Measurements from ENCODE around the gene CUL4A. TPM values are rescaled to one million over a fixed set of nuclear protein-coding genes. Genes with fewer than 3 reads are reported as not detected.

The CUL4A gene
- total and polyA plus RNA-seq, 2 donors (not counting 3 experiments of a cell fraction or from before 2014, with no cell fraction given) = 37.9 to 80.0 TPM

- Histone ChIP-seq H3K9me3 (replicated peaks; ENCODE audit: control insufficient read depth, insufficient read depth, low read length) (no peaks in the 10 kb centered on the region), H3K4me1 (ENCODE audit: control insufficient read depth, extremely low read depth, insufficient read depth, low read length) (peaks cover 11% of the 10 kb centered on the region), H4K20me1 (replicated peaks; ENCODE audit: control insufficient read depth, extremely low read depth, insufficient read depth, low read length) (no peaks in the 10 kb centered on the region), H3K27ac (ENCODE audit: insufficient read depth, low read depth, low read length) (peak overlapping the region; percentile 52), H3K27me3 (ENCODE audit: control insufficient read depth in 2 of 2, insufficient read depth in 2 of 2, low read length in 2 of 2) (peaks cover 3 to 6% of the 10 kb centered on the region in 2 experiments), H3K79me2 (ENCODE audit: control insufficient read depth, insufficient read depth, low read length) (peaks cover 51% of the 10 kb centered on the region), H2AFZ (ENCODE audit: low read depth, low read length) (peak overlapping the region; percentile 67), H3K36me3 (ENCODE audit: control insufficient read depth in 2 of 2, extremely low read depth in 1 of 2, insufficient read depth in 2 of 2, low read length in 2 of 2) (no peaks in the 10 kb centered on the region), H3K4me3 (replicated peaks in 1 of 3; ENCODE audit: insufficient read depth in 1 of 3, low read depth in 1 of 3, low read length in 3 of 3) (peak overlapping the region; percentile 51 to 93 (median 82)), H3K9ac (replicated peaks; ENCODE audit: extremely low read depth, insufficient read depth, low read length) (peak overlapping the region; percentile 95), H3K4me2 (ENCODE audit: insufficient read depth, low read length) (peak overlapping the region; percentile 87), H3K9me1 (replicated peaks; ENCODE audit: control insufficient read depth, extremely low read depth, insufficient read depth, low read length) (no peaks in the 10 kb centered on the region)
- peak; percentile 55 for FAIRE-seq
- TF ChIP-seq EZH2 (IDR thresholded peaks at IDR 0.05; ENCODE audit: borderline replicate concordance, low read depth, low read length, severe bottlenecking) (no peak), POLR2A (IDR thresholded peaks at IDR 0.05; ENCODE audit: low read depth, low read length) (no peak), FOS (IDR thresholded peaks at IDR 0.05; ENCODE audit: borderline replicate concordance, insufficient read depth, low read length) (no peak), GATA2 (IDR thresholded peaks at IDR 0.05; ENCODE audit: insufficient read depth, insufficient read length, low read depth, low read length) (no peak), POLR2AphosphoS5 (IDR thresholded peaks at IDR 0.05; ENCODE audit: insufficient read depth, low read depth, low read length) (no peak), MYC (IDR thresholded peaks at IDR 0.05; ENCODE audit: low read depth, low read length) (no peak)
- ChIA-PET CTCF (interaction anchor here (1.0 kb wide), 1 partner anchor 8 kb away, joined by 3 read pairs; no protein-coding TSS in a partner anchor), POLR2A (no interaction called here)
- DNase-seq (ENCODE audit: low read depth, low spot score) = peak; percentile 28
- intact Hi-C loops (cut with micrococcal nuclease) (loop anchor here (2.0 kb wide), 1 partner anchor 193 kb away; the partner anchor contains the start of gene DCUN1D2), dilution Hi-C loops (cut with MboI; ENCODE audit: extremely low pct_ligation_motif_present, low sequenced_read_pairs) (no loop called here)
- BruUV-seq (replicated peaks) = no TSS peak
These were observed 88.1 kb downstream of the CUL4A start for GRCh38 chr13:113297370-113298042.

Data from endothelial cell of umbilical vein (primary cell).